GM19240 (cell line): ENCODE results near the gene ACTR10.

Experiments
- DNase-seq: peaks from one replicate; pipeline ENCODE4 v3.0.0; 2011; ENCODE audit warnings: low spot score; ENCODE audit not compliant: insufficient read length

ACTR10 gene

DNA sequence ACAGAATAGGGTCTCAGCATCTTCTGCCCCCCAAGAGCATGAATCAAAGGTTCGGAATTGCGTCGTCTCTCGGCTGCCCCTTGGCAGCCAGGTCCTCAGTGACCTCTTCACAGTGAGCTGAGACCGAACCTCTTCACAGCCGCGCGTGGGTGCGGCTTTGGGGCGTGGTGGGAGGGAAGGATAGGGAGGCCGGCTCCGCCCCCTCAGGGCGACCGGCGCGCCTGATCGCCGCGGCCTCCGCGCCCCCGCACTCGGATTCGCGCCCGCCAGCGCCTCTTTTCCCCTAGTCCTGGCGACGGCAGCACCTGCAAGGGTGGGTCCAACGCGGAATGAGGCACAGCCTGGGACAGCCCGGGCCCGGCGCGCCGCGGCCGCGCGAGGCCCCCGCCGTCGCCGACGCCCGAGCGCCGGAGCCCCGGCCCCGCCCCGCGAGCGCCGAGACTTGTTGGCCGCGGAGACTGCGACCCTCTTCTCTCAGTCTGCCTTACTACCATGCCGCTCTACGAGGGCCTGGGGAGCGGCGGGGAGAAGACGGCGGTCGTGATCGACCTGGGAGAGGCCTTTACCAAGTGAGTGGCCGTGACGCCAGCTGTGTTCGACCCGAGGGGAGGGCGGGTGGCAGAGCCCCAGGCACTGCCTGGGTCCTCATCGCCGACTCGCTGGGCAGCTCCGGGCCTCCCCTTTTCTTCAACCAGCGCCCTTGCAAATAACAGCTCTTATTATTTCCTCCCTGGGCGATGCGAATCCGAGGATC is at the start of gene ACTR10:
TSS of gene ACTR10 (plus strand) at position 424 of the 754 bp plus-strand sequence. CDS start at position 493, 69 bp downstream.
- DNase-seq: peak; percentile 64

DNA sequence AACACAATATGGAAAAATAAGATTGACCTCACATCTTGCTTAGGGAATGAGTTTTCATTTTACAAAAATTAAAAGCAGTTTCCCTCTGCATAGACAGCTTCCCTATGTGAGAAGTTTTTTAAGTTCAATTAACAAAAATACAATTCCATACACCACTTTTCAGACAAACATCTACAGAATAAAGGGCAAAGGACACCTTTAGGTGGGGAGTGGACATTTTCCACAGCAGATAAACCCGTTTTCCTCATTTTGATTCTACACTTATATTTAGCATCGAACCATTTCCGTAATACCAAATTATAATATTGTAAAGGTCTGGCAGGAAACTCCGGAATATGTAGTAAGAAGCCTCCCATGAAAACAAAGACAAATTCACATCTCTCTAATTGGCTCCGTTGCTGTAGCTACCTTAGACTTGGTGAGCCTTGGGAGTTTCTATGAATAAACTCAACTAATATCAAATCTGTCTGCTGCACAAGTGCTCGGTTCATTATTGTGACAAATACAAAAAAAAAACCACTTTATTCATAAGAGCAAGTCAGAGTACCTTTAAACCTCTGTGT is 49.6 kb upstream of the ACTR10 start:
- no peak for DNase-seq

GRCh38 chr14:58151133-58152013 is 48.6 kb upstream of the ACTR10 start:
- DNase-seq: no peak

- DNase-seq: peak; percentile 41
Observed at GRCh38 chr14:58152014-58152857, 47.7 kb upstream of the ACTR10 start, which contains the start of gene ARMH4. ARMH4 (minus strand) TSS chr14:58152213; CDS start chr14:58139358, 12,855 bp downstream.

DNA sequence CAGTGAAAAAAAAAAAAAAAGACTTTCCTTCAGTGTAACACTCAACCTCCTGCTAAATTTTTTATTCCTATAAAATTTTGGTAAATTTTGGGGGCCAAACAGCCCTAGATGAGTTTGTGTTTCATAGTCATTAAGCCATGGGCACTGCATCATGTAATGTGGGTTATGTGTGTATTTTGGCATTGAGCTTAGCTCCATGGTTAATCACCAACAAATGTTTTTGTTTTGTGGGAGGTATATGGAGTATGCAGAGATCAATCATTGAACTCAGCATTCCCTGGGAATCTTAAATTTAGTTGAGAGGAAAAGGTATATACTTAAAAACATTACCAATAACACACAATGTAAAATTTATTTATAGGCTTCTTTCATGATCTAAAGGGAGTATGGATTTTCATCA is 39.4 kb upstream of the ACTR10 start:
- DNase-seq: no peak

- peak; percentile 48 for DNase-seq
Observed at GRCh38 chr14:58166005-58166983, 33.7 kb upstream of the ACTR10 start.

GRCh38 chr14:58167057-58167456 is 32.9 kb upstream of the ACTR10 start:
- DNase-seq: no peak

DNA sequence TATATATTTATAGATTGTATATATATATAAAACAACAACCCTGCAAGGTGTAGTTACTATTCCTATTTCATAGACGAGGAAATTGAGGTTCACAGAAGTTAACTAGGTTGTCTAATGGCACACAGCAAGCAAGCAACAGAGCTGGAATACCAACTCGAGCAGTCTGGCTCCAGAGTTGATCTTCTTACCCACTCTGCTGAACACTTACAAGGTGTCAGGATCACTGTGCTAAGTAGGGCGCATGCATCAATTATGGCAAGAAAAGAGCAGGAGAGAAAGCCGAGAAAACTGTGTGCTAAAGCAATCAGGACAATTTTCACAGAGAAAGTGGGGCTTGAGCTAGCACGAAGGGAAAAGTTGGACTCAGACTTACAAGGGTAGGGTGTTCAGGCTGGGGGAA is 32.1 kb upstream of the ACTR10 start:
- DNase-seq: no peak

DNA sequence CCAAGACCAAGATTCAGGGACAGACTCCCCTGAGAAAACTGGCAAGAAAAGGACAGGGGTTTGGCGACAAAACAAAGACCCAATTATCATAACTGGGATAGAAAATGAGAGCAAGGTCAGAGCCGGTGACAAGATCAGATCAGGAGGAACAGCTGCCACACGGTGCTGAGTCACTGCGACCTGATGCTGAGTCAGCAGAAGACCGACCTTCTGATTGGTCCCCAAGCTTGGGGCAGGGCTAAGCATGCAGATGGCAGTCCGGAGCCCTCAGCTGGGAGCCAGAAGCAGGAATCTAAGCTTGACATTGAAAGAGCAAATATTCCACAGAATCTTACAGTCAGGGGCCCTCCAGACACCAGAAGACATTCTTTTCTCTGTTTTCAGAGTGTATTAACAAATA is 28.9 kb upstream of the ACTR10 start:
- DNase-seq: peak; percentile 17

DNA sequence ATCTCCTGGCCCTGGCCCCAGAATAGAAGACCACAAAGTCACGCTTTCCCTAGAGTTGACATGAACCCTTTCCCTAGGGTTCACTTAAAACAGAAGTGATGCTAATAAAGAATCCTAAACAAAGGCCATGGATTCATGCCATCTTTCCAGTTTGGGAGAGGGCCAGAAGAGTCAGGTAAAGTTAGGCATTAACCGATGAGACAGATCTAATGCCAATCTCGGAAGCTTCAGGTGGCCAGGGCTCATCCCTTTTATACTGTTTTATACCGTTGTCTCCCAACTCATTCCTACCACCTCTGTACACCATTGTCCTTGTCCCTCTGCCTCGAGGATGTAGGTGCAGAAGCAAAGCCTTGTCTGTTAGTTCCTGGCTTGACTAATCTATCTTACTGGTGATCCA is 22.8 kb upstream of the ACTR10 start:
- DNase-seq: no peak

- DNase-seq: no peak
Observed at GRCh38 chr14:58189176-58189575, 10.8 kb upstream of the ACTR10 start.

- no peak for DNase-seq
Observed at GRCh38 chr14:58191763-58192601, 8.0 kb upstream of the ACTR10 start.

DNA sequence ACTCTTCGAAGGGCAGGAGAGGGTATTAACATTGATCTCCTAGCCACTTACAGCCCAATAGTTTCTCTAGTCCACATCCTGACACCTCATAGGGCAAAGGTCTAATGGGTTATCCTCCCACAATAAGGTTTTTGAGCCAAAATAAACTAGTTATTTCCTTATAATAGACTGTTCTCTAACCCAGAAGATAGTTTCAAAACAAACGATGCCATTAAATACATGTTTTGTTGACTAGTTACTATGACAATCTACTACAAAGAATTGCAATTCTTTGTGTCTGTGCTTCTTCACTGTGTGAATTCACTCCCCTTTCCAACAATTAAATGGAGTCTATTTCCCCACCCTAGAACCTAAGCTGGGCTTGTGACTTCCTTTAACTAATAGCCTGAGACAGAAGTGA is 6.4 kb upstream of the ACTR10 start:
- no peak for DNase-seq

- no peak for DNase-seq
Observed at GRCh38 chr14:58196198-58196597, 3.8 kb upstream of the ACTR10 start.

DNA sequence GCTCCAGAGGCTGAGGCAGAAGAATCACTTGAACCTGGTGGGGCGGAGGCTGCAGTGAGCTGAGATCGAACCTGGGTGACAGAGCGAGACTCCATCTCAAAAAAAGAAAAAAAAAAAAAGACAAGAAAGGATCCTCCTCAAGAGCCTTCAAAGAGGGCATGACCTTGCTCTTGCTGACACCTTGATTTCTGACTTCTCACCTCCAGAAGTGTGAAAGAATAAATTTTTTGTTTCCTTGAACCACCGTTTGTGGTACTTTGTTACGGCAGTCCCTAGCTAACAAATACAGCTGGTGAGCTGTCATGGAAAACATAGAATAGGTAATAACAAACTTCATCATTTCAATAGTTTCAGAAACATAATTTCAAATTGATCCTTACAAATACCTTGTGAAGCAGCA is 1.9 kb upstream of the ACTR10 start:
- no peak for DNase-seq

GRCh38 chr14:58200480-58200841 is 512 bp downstream of the ACTR10 start:
- no peak for DNase-seq

GRCh38 chr14:58200846-58201245 is 897 bp downstream of the ACTR10 start:
- no peak for DNase-seq

- DNase-seq: no peak
Observed at GRCh38 chr14:58213176-58213575, 13.2 kb downstream of the ACTR10 start.
